Measurements from ENCODE around the gene EPAS1. TPM values are rescaled to one million over a fixed set of nuclear protein-coding genes. Genes with fewer than 3 reads are reported as not detected.

EPAS1 gene
- polyA plus RNA-seq, 1 of the 3 experiments (the other 2 are of a cell fraction), result 69.2 TPM

DNA sequence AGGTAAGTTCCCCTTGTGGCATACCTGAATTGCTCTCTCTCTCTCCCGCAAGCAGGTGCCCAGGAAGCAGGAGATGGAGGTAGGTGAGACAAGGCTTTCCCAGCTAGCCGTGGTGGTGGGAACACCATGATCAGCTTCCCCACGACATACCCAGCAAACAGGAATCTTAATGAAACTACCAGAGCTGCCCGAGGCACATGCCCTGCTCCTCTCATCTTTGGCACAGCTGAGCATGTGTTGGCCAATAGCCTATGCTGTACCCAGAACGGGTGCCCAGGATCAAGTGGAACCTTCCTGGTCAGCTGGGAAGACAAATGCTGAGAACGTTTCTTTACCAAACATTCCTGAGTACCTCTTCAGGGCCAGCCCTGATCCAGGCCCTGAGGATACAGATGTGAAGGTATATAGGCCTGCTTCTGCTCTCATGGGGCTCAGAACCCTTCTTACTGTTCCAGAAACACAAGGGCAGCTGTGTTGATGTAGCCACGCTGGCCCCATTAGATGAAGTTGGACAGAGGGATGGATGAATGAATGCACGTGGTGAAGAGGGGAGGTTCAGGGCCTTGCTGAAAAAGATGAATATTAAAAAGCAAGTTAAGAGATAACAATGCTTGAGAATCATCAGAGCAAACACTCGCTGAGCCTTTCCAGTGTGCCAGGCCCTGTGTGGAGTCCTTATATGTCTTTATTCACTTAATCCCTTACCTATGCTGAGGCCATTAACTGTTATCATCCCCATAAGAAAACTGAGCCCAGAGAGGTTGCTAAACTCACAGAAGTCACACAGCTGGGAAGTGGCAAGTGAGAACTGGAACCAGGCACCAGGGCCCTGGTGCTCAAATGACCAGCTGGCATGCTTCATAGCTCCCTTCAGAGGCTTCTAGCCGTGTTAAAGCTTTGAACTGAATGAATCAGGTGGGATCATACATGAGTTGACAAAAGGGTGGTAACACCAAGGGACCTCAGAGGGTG lies 113.4 kb downstream of the EPAS1 start:
- Histone ChIP-seq H3K9me3 (0 out of 2 replicates have a peak, but pooled peaks cover 4% of the 10 kb centered on the region), H3K4me1 (ENCODE audit: control insufficient read depth in 1 of 2, insufficient read depth in 2 of 2, low read depth in 1 of 2, low read length in 1 of 2) (peaks cover 0 to 3% of the 10 kb centered on the region in 2 experiments; a peak in 1 of 4 replicates), H3K79me2 (ENCODE audit: insufficient read depth) (no peaks in the 10 kb centered on the region), H3K4me2 (no peak overlapping the region), H2AFZ (ENCODE audit: low read depth) (no peak overlapping the region), H3K36me3 (replicated peaks in 1 of 2; ENCODE audit: control insufficient read depth in 1 of 2, insufficient read depth in 2 of 2, low read length in 1 of 2) (no peaks in the 10 kb centered on the region), H3K9ac (no peak overlapping the region), H3K27me3 (ENCODE audit: insufficient read depth) (no peaks in the 10 kb centered on the region), H4K20me1 (ENCODE audit: insufficient read depth) (no peaks in the 10 kb centered on the region), H3K4me3 (ENCODE audit: low read depth in 2 of 2, low read length in 1 of 2) (no peak overlapping the region), H3F3A (replicated peaks; ENCODE audit: insufficient read depth) (no peaks in the 10 kb centered on the region), H3K9me2 (no peaks in the 10 kb centered on the region), H3K27ac (ENCODE audit: low read depth in 2 of 2, low read length in 1 of 2) (no peak overlapping the region)
- CTCF ChIA-PET, result interaction anchor here (0.6 to 1.5 kb wide), 2 partner anchors 10 to 890 kb away, joined by 3 to 4 read pairs; no protein-coding TSS in a partner anchor
- POLR2A ChIA-PET, result interaction anchor here (0.9 kb wide), 1 partner anchor 16 kb away, joined by 3 read pairs; no protein-coding TSS in a partner anchor
- WGBS (ENCODE audit: low lambda C conversion rate), result 64% methylated on average over 10 of the region's 10 CpGs
- TF ChIP-seq USF1 (IDR thresholded peaks at IDR 0.05; ENCODE audit: borderline replicate concordance, low read depth) (no peak), IRF3 (IDR thresholded peaks at IDR 0.05; ENCODE audit: low read depth, low read length) (no peak), CHD2 (IDR thresholded peaks at IDR 0.05; ENCODE audit: low read length, partially characterized antibody) (no peak), FOXM1 (IDR thresholded peaks at IDR 0.05; ENCODE audit: low read depth) (no peak), EP300 (IDR thresholded peaks at IDR 0.05; ENCODE audit: borderline replicate concordance in 1 of 2, low read depth in 1 of 2, low read length in 1 of 2) (no peak), TCF12 (IDR thresholded peaks at IDR 0.05) (no peak)
- DNase-seq, result no peak

- Histone ChIP-seq H3K79me2 (ENCODE audit: insufficient read depth) (no peaks in the 10 kb centered on the region), H3F3A (replicated peaks; ENCODE audit: insufficient read depth) (no peaks in the 10 kb centered on the region), H3K4me1 (ENCODE audit: control insufficient read depth in 1 of 2, insufficient read depth in 2 of 2, low read depth in 1 of 2, low read length in 1 of 2) (peaks cover 0 to 3% of the 10 kb centered on the region in 2 experiments; a peak in 1 of 4 replicates), H3K4me3 (ENCODE audit: low read depth in 2 of 2, low read length in 1 of 2) (no peak overlapping the region), H4K20me1 (ENCODE audit: insufficient read depth) (no peaks in the 10 kb centered on the region), H3K4me2 (no peak overlapping the region), H2AFZ (ENCODE audit: low read depth) (no peak overlapping the region), H3K36me3 (replicated peaks in 1 of 2; ENCODE audit: control insufficient read depth in 1 of 2, insufficient read depth in 2 of 2, low read length in 1 of 2) (no peaks in the 10 kb centered on the region), H3K9ac (no peak overlapping the region), H3K9me2 (no peaks in the 10 kb centered on the region), H3K27ac (ENCODE audit: low read depth in 2 of 2, low read length in 1 of 2) (no peak overlapping the region), H3K27me3 (ENCODE audit: insufficient read depth) (no peaks in the 10 kb centered on the region), H3K9me3 (peaks cover 11% of the 10 kb centered on the region)
- DNase-seq, result no peak
- TF ChIP-seq JUND (IDR thresholded peaks at IDR 0.05), result no peak
- no peak for TF ChIP-seq GATA2 (CRISPR knock-in tag; IDR thresholded peaks at IDR 0.05)
- no peak for TF ChIP-seq RXRA (IDR thresholded peaks at IDR 0.05; ENCODE audit: borderline replicate concordance, low read depth)
- no peak for TF ChIP-seq FOSL2 (IDR thresholded peaks at IDR 0.05; ENCODE audit: borderline replicate concordance, low read depth)
- TF ChIP-seq, protein P1, sequence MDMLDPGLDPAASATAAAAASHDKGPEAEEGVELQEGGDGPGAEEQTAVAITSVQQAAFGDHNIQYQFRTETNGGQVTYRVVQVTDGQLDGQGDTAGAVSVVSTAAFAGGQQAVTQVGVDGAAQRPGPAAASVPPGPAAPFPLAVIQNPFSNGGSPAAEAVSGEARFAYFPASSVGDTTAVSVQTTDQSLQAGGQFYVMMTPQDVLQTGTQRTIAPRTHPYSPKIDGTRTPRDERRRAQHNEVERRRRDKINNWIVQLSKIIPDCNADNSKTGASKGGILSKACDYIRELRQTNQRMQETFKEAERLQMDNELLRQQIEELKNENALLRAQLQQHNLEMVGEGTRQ (IDR thresholded peaks at IDR 0.05; ENCODE audit: borderline replicate concordance, low read depth, low read length), result no peak
- TF ChIP-seq RFX5 (IDR thresholded peaks at IDR 0.05; ENCODE audit: low read length), result no peak
- TF ChIP-seq FOXJ3 (CRISPR knock-in tag; IDR thresholded peaks at IDR 0.05), result no peak
- TF ChIP-seq NRF1 (IDR thresholded peaks at IDR 0.05; ENCODE audit: low read depth, low read length), result no peak
- no peak for TF ChIP-seq RCOR1 (IDR thresholded peaks at IDR 0.05; ENCODE audit: low read length)
- TF ChIP-seq NFIC (IDR thresholded peaks at IDR 0.05; ENCODE audit: borderline replicate concordance), result no peak
- TF ChIP-seq, protein P2, sequence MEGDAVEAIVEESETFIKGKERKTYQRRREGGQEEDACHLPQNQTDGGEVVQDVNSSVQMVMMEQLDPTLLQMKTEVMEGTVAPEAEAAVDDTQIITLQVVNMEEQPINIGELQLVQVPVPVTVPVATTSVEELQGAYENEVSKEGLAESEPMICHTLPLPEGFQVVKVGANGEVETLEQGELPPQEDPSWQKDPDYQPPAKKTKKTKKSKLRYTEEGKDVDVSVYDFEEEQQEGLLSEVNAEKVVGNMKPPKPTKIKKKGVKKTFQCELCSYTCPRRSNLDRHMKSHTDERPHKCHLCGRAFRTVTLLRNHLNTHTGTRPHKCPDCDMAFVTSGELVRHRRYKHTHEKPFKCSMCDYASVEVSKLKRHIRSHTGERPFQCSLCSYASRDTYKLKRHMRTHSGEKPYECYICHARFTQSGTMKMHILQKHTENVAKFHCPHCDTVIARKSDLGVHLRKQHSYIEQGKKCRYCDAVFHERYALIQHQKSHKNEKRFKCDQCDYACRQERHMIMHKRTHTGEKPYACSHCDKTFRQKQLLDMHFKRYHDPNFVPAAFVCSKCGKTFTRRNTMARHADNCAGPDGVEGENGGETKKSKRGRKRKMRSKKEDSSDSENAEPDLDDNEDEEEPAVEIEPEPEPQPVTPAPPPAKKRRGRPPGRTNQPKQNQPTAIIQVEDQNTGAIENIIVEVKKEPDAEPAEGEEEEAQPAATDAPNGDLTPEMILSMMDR (IDR thresholded peaks at IDR 0.05), result no peak
- CTCF ChIA-PET, result interaction anchor here (1.5 to 3.4 kb wide), 2 partner anchors 10 to 239 kb away, joined by 4 to 10 read pairs; no protein-coding TSS in a partner anchor
- WGBS (ENCODE audit: low lambda C conversion rate), result 93% methylated on average over 2 of the region's 2 CpGs
- POLR2A ChIA-PET, result interaction anchor here (0.9 kb wide), 1 partner anchor 16 kb away, joined by 3 read pairs; no protein-coding TSS in a partner anchor
Observed at GRCh38 chr2:46411245-46411641, 114.0 kb downstream of the EPAS1 start.
